ENCODE measurements around the gene SEL1L2. TPM values are rescaled to one million over a fixed set of nuclear protein-coding genes. Genes with fewer than 3 reads are reported as not detected.

The SEL1L2 gene
- total RNA-seq, 6 experiments from 2014 or later, result not detected

GRCh38 chr20:13936781-13937576 is 53.4 kb downstream of the SEL1L2 start:
- WGBS (ENCODE audit: insufficient coverage, low coverage, low lambda C conversion rate, missing lambda C conversion rate), result 57% methylated on average over 8 of the region's 9 CpGs
- TF ChIP-seq, protein P1, sequence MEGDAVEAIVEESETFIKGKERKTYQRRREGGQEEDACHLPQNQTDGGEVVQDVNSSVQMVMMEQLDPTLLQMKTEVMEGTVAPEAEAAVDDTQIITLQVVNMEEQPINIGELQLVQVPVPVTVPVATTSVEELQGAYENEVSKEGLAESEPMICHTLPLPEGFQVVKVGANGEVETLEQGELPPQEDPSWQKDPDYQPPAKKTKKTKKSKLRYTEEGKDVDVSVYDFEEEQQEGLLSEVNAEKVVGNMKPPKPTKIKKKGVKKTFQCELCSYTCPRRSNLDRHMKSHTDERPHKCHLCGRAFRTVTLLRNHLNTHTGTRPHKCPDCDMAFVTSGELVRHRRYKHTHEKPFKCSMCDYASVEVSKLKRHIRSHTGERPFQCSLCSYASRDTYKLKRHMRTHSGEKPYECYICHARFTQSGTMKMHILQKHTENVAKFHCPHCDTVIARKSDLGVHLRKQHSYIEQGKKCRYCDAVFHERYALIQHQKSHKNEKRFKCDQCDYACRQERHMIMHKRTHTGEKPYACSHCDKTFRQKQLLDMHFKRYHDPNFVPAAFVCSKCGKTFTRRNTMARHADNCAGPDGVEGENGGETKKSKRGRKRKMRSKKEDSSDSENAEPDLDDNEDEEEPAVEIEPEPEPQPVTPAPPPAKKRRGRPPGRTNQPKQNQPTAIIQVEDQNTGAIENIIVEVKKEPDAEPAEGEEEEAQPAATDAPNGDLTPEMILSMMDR (IDR thresholded peaks at IDR 0.05), result no peak
- TF ChIP-seq POLR2A (IDR thresholded peaks at IDR 0.05), result no peak
- Histone ChIP-seq H3K27me3 (no peaks in the 10 kb centered on the region), H3K9me3 (no peaks in the 10 kb centered on the region), H3K4me3 (no peak overlapping the region), H3K36me3 (no peaks in the 10 kb centered on the region), H3K27ac (no peak overlapping the region), H3K4me1 (no peaks in the 10 kb centered on the region)
- DNase-seq (no peak), ATAC-seq (no peak)
- intact Hi-C loops (cut with DNase I), result no loop called here

DNA sequence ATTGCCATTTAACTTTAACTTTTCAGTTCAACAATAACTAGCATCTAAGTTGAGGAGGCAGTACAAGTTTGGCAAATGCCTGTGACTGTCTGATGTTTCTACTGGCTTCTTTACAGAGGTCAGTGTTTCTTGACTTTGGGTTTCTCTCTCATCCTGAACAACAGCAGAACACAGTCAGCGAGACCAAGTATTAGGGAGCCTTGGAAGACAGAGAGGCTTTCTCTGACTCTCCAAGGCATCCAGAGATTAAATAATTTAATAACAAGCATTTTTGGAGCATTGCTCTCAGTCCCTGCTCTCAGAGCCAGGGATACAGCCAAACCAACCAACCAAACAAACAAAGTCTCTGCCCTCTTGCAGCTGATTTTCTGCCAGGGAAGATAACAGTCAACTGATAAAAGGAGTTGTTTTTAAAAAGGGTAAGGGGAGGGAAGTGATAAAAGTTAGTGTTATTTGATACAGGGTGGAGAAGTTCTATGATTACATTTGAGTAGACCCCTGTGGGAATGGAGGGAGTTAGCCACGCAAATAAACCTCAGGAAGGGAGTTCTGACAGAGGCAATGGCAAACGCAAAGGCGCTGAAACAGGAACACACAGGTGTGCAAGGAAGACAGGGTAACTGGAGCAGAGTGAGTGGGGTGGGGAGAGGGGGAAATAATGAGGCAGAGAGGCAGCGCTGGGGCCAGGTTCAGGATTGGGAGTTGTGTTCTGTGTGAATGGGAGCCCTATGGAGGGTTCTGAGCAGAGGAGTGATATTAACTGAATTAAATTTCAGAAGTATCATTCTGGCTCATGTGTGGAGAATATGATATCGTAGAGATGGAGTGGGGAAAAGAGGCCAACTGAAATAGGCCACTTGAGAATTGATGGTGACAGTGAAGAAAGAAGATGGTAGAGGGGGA is 55.2 kb downstream of the SEL1L2 start:
- no peaks in the 10 kb centered on the region for H3K27me3 ChIP-seq
- no peak overlapping the region for H3K27ac ChIP-seq
- no peaks in the 10 kb centered on the region for H3K36me3 ChIP-seq
- H3K4me3 ChIP-seq, result no peak overlapping the region
- peak in 3 of 4 donors; percentile 32 to 60 (median 49) for ATAC-seq
- 47% methylated on average over 6 of the region's 6 CpGs for WGBS (ENCODE audit: insufficient coverage, low coverage, low lambda C conversion rate, missing lambda C conversion rate)
- H3K4me1 ChIP-seq, result no peaks in the 10 kb centered on the region
- intact Hi-C loops (cut with DNase I), result no loop called here
- DNase-seq, result no peak
- TF ChIP-seq POLR2A (IDR thresholded peaks at IDR 0.05), result no peak
- TF ChIP-seq, protein P1 (IDR thresholded peaks at IDR 0.05), result no peak
- no peaks in the 10 kb centered on the region for H3K9me3 ChIP-seq

- no peak for DNase-seq
- no peaks in the 10 kb centered on the region for H3K9me3 ChIP-seq
- WGBS (ENCODE audit: insufficient coverage, low coverage, low lambda C conversion rate, missing lambda C conversion rate), result 47% methylated on average over 4 of the region's 4 CpGs
Measured at GRCh38 chr20:13930281-13930680, 60.1 kb downstream of the SEL1L2 start.

DNA sequence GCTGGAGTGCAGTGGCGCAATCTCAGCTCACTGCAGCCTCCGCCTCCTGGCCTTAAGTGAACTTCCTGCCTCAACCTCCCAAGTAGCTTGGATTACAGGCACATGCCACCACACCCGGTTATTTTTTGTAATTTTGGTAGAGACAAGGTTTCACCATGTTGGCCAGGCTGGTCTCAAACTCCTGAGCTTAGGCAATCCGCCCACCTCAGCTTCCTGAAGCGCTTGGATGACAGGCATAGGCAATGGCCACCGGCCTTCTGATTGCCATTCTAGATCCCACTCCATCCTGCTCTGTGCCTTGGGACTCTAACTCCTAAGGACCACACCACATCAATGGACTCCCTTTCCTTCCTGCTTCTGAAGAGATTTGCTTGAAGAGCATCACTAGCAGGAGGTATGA is 60.6 kb downstream of the SEL1L2 start:
- Histone ChIP-seq H3K27ac (no peak overlapping the region), H3K4me1 (no peaks in the 10 kb centered on the region), H3K27me3 (no peaks in the 10 kb centered on the region), H3K9me3 (no peaks in the 10 kb centered on the region), H3K4me3 (no peak overlapping the region), H3K36me3 (no peaks in the 10 kb centered on the region)
- WGBS (ENCODE audit: insufficient coverage, low coverage, low lambda C conversion rate, missing lambda C conversion rate), result 93% methylated on average over 4 of the region's 6 CpGs
- intact Hi-C loops (cut with DNase I), result no loop called here
- no peak for TF ChIP-seq POLR2A (IDR thresholded peaks at IDR 0.05)
- TF ChIP-seq, protein P1 (IDR thresholded peaks at IDR 0.05), result no peak
- ATAC-seq (no peak), DNase-seq (no peak)

More at GRCh38 chr20:13930281-13930680, 60.1 kb downstream of the SEL1L2 start:
- H3K4me1 ChIP-seq, result no peaks in the 10 kb centered on the region
- no peak overlapping the region for H3K27ac ChIP-seq
- intact Hi-C loops (cut with DNase I), result no loop called here
- H3K4me3 ChIP-seq, result no peak overlapping the region
- H3K36me3 ChIP-seq, result no peaks in the 10 kb centered on the region
- ATAC-seq, result no peak
- TF ChIP-seq POLR2A (IDR thresholded peaks at IDR 0.05), result no peak
- TF ChIP-seq, protein P1 (IDR thresholded peaks at IDR 0.05), result no peak
- H3K27me3 ChIP-seq, result no peaks in the 10 kb centered on the region

Measured in right lobe of liver (tissue), 6 donors.